ENCODE data around the gene RAB6B. TPM values are rescaled to one million over a fixed set of nuclear protein-coding genes. Genes with fewer than 3 reads are reported as not detected.

The RAB6B gene
- total and polyA plus RNA-seq, 2 of the 8 experiments (the other 6 are each of a cell fraction or from before 2014, with no cell fraction given): 7.9 to 15.6 TPM

DNA sequence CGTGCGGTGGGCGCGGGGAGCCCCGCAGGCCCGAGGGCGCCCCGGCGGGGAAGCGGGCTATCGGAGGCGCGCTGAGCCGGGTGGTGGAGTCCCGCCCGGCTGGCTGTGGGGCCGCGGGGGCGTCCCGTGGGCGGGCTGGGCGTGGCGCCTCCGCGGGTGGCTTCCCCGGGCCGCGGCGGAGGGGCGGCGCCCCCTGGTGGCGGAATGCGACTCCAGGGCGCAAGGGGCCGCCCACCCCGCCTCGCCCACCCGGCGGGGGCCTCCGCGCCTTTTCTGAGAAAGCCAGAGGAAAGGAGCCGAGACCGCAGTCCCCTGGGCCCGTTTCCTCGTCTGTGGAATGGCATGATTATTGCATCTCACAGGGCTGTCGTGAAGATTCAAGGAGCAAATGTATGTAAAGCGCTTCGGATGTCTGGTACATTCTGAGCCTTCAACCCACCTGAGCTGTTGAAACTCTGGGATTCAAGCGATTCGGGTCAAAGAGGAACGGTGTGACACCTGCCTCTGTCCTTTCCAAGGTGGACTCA lies 31.9 kb upstream of the RAB6B start:
- H4K5ac ChIP-seq (ENCODE audit: insufficient read length, low read depth, low read length): no peak overlapping the region
- peaks cover 6% of the 10 kb centered on the region for H3K23me2 ChIP-seq (ENCODE audit: low read depth, low read length)
- H3K4me2 ChIP-seq (ENCODE audit: insufficient read depth in 1 of 2, low read depth in 2 of 2, low read length in 2 of 2): peak overlapping the region; percentile 72 to 77
- no peak overlapping the region for H2AK5ac ChIP-seq (ENCODE audit: low read depth, low read length)
- H4K20me1 ChIP-seq (replicated peaks in 1 of 2; ENCODE audit: control insufficient read depth in 1 of 2, insufficient read depth in 2 of 2, low read length in 2 of 2): no peaks in the 10 kb centered on the region
- no peak overlapping the region for H2BK120ac ChIP-seq (replicated peaks; ENCODE audit: low read depth, low read length)
- H4K91ac ChIP-seq (replicated peaks; ENCODE audit: insufficient read length, low read length): no peak overlapping the region
- WGBS, 2 experiments (ENCODE audit: extremely low coverage in 1 of 2, insufficient coverage in 1 of 2, insufficient read length in 1 of 2, insufficient replicate concordance in 2 of 2, low coverage in 1 of 2, low lambda C conversion rate in 2 of 2, missing lambda C conversion rate in 1 of 2): 14% methylated on average over 27 of the region's 51 CpGs; no CpG with 5 or more reads in 1 of the 2 experiments
- no peaks in the 10 kb centered on the region for H3K36me3 ChIP-seq (ENCODE audit: control insufficient read depth in 2 of 4, insufficient read depth in 4 of 4, low read length in 3 of 4)
- no peak overlapping the region for H4K8ac ChIP-seq (ENCODE audit: extremely low read depth, insufficient read depth, low read length)
- ChIA-PET POLR2A (ENCODE audit: partially characterized antibody) (no interaction called here), CTCF (ENCODE audit: partially characterized antibody) (interaction anchor here (0.6 to 5.1 kb wide), 24 partner anchors 9 to 548 kb away, joined by 3 to 38 read pairs (median 4); no protein-coding TSS in a partner anchor)
- FAIRE-seq: no peak
- no peak overlapping the region for H3K56ac ChIP-seq (replicated peaks; ENCODE audit: insufficient read length, low read depth, low read length)
- H2BK5ac ChIP-seq (ENCODE audit: low read depth, low read length): no peak overlapping the region
- H3K4me3 ChIP-seq (ENCODE audit: extremely low read depth in 1 of 4, insufficient read depth in 2 of 4, low read depth in 3 of 4, low read length in 4 of 4): peak overlapping the region; percentile 34 to 72 (median 56)
- H3K79me1 ChIP-seq (ENCODE audit: low read depth, low read length): no peaks in the 10 kb centered on the region
- no peak overlapping the region for H3K23ac ChIP-seq (ENCODE audit: insufficient read length)
- peak in 1 of 2 experiments; percentile 87 for DNase-seq (ENCODE audit: low read depth in 1 of 2, low spot score in 2 of 2)
- peak overlapping the region; percentile 32 for H3K18ac ChIP-seq (ENCODE audit: extremely low read depth, low read length)
- H3K4ac ChIP-seq (replicated peaks; ENCODE audit: insufficient read length, low read depth, low read length): no peak overlapping the region
- H3K27ac ChIP-seq (ENCODE audit: low read depth, low read length): no peak overlapping the region
- H3K9ac ChIP-seq (replicated peaks in 1 of 4; ENCODE audit: extremely low read depth in 1 of 4, low read depth in 3 of 4, low read length in 3 of 4): no peak overlapping the region
- no peak overlapping the region for H2BK15ac ChIP-seq (ENCODE audit: low read length)
- H2BK12ac ChIP-seq (ENCODE audit: low read depth, low read length): no peak overlapping the region
- peaks cover 0 to 9% (median 4%) of the 10 kb centered on the region in 4 experiments; a peak in 5 of 7 replicates for H3K4me1 ChIP-seq (replicated peaks in 1 of 4; ENCODE audit: control insufficient read depth in 3 of 4, insufficient read depth in 4 of 4, low read length in 3 of 4)
- H3K79me2 ChIP-seq (ENCODE audit: control insufficient read depth in 1 of 2, insufficient read depth in 2 of 2, low read length in 2 of 2): no peaks in the 10 kb centered on the region
- peaks cover 0 to 21% (median 16%) of the 10 kb centered on the region in 4 experiments; a peak in 5 of 7 replicates for H3K27me3 ChIP-seq (replicated peaks in 1 of 4; ENCODE audit: control insufficient read depth in 3 of 4, extremely low read depth in 1 of 4, insufficient read depth in 3 of 4, low read length in 3 of 4)
- no peak overlapping the region for H2BK20ac ChIP-seq (ENCODE audit: low read length)
- H3K9me3 ChIP-seq (ENCODE audit: insufficient read depth in 2 of 2, low read depth in 1 of 2, low read length in 1 of 2): no peaks in the 10 kb centered on the region
- peak overlapping the region; percentile 95 for H2AFZ ChIP-seq (ENCODE audit: low read length)
- H3K14ac ChIP-seq (ENCODE audit: insufficient read length): no peak overlapping the region
- TF ChIP-seq POLR2A (IDR thresholded peaks at IDR 0.05; ENCODE audit: control extremely low read depth in 1 of 2, low read depth in 2 of 2, low read length in 2 of 2) (no peak), POLR2AphosphoS5 (IDR thresholded peaks at IDR 0.05; ENCODE audit: low read depth, low read length) (no peak), KDM1A (IDR thresholded peaks at IDR 0.05; ENCODE audit: borderline replicate concordance, low read length) (no peak), PHF8 (conservative IDR thresholded peaks at IDR 0.05; ENCODE audit: low read depth, low read length) (no peak), HDAC6 (IDR thresholded peaks at IDR 0.05; ENCODE audit: low read depth, low read length) (no peak), RFX5 (IDR thresholded peaks at IDR 0.05; ENCODE audit: borderline replicate concordance, low read depth, low read length) (no peak), RAD21 (IDR thresholded peaks at IDR 0.05 in 1 of 2, conservative IDR thresholded peaks at IDR 0.05 in 1 of 2; ENCODE audit: low read depth in 2 of 2, low read length in 2 of 2) (peak; percentile 35 to 67; a peak in 3 of 4 replicates), EP300 (IDR thresholded peaks at IDR 0.05; ENCODE audit: borderline replicate concordance in 1 of 2, low read depth in 2 of 2, low read length in 2 of 2) (no peak), JUN (IDR thresholded peaks at IDR 0.05; ENCODE audit: low read depth, low read length) (no peak), RBBP5 (IDR thresholded peaks at IDR 0.05; ENCODE audit: borderline replicate concordance, low read depth, low read length) (no peak), SP2 (IDR thresholded peaks at IDR 0.05; ENCODE audit: low read length) (no peak), FOSL1 (IDR thresholded peaks at IDR 0.05; ENCODE audit: insufficient read depth, low read depth, low read length) (no peak), SP1 (IDR thresholded peaks at IDR 0.05; ENCODE audit: low read depth, low read length) (no peak), SRF (IDR thresholded peaks at IDR 0.05; ENCODE audit: low read depth, low read length) (no peak)

Data from H1 (cell line).